Right lobe of liver (tissue), 6 donors: Measurements from ENCODE around the gene KIF25. TPM values are rescaled to one million over a fixed set of nuclear protein-coding genes. Genes with fewer than 3 reads are reported as not detected.
A peak's percentile ranks its signal among the peaks of the same experiment; 100 is the strongest.

Source experiments
- ATAC-seq, 4 donors: fragments of 200-7000 bp; cut with Tn5 transposase; one replicate each; pipeline ENCODE4 v1.9.1; 2020; ENCODE audit warnings: mild to moderate bottlenecking in 4 of 4, moderate library complexity in 4 of 4
- DNase-seq, 3 donors: peaks; one replicate each; pipeline ENCODE4 v3.0.0-alpha.2; 2020
- H3K27ac ChIP-seq, 3 donors: fragments of 200-600 bp; one replicate each; pipeline ENCODE4 v1.8.0; 2022
- H3K27me3 ChIP-seq, 2 donors: fragments of 200-600 bp; one replicate each; pipeline ENCODE4 v1.8.0; 2022
- H3K36me3 ChIP-seq, 4 donors: fragments of 200-600 bp; sonication (generic) in 1 of 4; one replicate each; pipeline versions ENCODE4 v1.5.1 to v1.8.0; 2017 to 2022; ENCODE audit warnings: control low read depth in 1 of 4
- H3K4me1 ChIP-seq, 4 donors: fragments of 200-600 bp; sonication (generic) in 1 of 4; one replicate each; pipeline versions ENCODE4 v1.5.1 to v1.8.0; 2017 to 2022; ENCODE audit warnings: control low read depth in 1 of 4
- H3K4me3 ChIP-seq, 3 donors: fragments of 200-600 bp; one replicate each; pipeline ENCODE4 v1.8.0; 2022
- H3K9me3 ChIP-seq, 4 donors: fragments of 200-600 bp; sonication (generic) in 1 of 4; one replicate each; pipeline versions ENCODE4 v1.5.1 to v1.8.0; 2017 to 2022; ENCODE audit warnings: control low read depth in 1 of 4
- POLR2A ChIP-seq: fragments of 450-650 bp; IDR thresholded peaks from one replicate; pipeline ENCODE4 v1.6.1; 2017; ENCODE audit warnings: antibody characterized with exemption, mild to moderate bottlenecking
- WGBS: methylation state at CpG from one replicate; pipeline ENCODE4 v1.1.6; 2018; ENCODE audit warnings: low coverage, low lambda C conversion rate; ENCODE audit not compliant: insufficient coverage; ENCODE audit errors: missing lambda C conversion rate; 5-methylcytosine and 5-hydroxymethylcytosine counted together
- intact Hi-C, 2 donors: fragments of 100-400 bp; cut with DNase I; formaldehyde crosslinking; loops; one replicate each; pipeline versions ENCODE4 v1.11.2 to v1.14.1; 2022
- total RNA-seq, 6 experiments: library from RNA; depleted of rRNA in 2 of 6; stranded (reverse); fragments of >200 nt in 2 of 6; fragmentation: NEBNext Ultra II Directional in 3 of 6; extraction: Animal tissue kit (Norgen Biotek cat#: 25700) in 3 of 6; gene quantifications; one replicate each; pipeline versions ENCODE4 v1.1.0 to v1.2.4, GENCODE V29; 2016 to 2023
- TF ChIP-seq, protein P1 (sequence below), 4 donors: fragments of 200-600 bp in 3 of 4; fragments of 450-650 bp in 1 of 4; IDR thresholded peaks; one replicate each; pipeline versions ENCODE4 v1.5.1 to v1.8.0; 2016 to 2022; ENCODE audit warnings: antibody characterized with exemption in 4 of 4, mild to moderate bottlenecking in 2 of 4
- donor health status: DM: no; HTN: yes; CAD: no.
- donor health status: DM: no; HTN: no; CAD: no.
- donor health status: DM: no; HTN: no; CAD: no.
- donor health status: DM: no; HTN: yes; CAD: no.
- donor health status: DM: no; HTN: yes; CAD: no.

KIF25 gene
- total RNA-seq, 6 experiments from 2014 or later: 0.15 TPM; not detected in 5

DNA sequence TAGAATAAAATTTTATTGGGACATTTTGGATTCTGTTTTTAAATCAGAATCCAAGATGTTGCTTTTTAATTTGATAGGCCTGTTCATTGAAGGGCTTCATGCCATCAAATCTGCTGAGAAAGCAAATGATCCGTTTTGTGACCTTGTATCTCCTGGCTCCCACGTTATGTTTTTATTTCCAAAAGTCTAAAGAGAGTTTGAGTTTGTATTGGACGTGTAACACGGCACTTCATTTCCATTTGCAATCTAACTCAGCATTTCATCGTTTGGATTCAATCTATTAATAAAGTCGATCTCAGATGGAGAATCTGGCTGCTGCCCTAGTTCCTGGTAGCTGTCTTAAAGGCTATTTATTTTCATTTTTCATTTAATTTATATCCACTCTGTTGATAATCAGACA lies 17.0 kb downstream of the KIF25 start:
- intact Hi-C loops: no loop called here
- H3K27ac ChIP-seq: no peak overlapping the region
- ATAC-seq (peak in 1 of 4 donors; percentile 39), DNase-seq (no peak)
- no peaks in the 10 kb centered on the region for H3K27me3 ChIP-seq
- no peak overlapping the region for H3K4me3 ChIP-seq
- peaks cover 0 to 4% (median 0%) of the 10 kb centered on the region in 4 donors for H3K9me3 ChIP-seq
- H3K4me1 ChIP-seq: peaks cover 0 to 5% (median 0%) of the 10 kb centered on the region in 4 donors
- TF ChIP-seq, protein P1, sequence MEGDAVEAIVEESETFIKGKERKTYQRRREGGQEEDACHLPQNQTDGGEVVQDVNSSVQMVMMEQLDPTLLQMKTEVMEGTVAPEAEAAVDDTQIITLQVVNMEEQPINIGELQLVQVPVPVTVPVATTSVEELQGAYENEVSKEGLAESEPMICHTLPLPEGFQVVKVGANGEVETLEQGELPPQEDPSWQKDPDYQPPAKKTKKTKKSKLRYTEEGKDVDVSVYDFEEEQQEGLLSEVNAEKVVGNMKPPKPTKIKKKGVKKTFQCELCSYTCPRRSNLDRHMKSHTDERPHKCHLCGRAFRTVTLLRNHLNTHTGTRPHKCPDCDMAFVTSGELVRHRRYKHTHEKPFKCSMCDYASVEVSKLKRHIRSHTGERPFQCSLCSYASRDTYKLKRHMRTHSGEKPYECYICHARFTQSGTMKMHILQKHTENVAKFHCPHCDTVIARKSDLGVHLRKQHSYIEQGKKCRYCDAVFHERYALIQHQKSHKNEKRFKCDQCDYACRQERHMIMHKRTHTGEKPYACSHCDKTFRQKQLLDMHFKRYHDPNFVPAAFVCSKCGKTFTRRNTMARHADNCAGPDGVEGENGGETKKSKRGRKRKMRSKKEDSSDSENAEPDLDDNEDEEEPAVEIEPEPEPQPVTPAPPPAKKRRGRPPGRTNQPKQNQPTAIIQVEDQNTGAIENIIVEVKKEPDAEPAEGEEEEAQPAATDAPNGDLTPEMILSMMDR (IDR thresholded peaks at IDR 0.05): no peak
- no peak for TF ChIP-seq POLR2A
- no peaks in the 10 kb centered on the region for H3K36me3 ChIP-seq
- 15% methylated on average over 6 of the region's 6 CpGs for WGBS

DNA sequence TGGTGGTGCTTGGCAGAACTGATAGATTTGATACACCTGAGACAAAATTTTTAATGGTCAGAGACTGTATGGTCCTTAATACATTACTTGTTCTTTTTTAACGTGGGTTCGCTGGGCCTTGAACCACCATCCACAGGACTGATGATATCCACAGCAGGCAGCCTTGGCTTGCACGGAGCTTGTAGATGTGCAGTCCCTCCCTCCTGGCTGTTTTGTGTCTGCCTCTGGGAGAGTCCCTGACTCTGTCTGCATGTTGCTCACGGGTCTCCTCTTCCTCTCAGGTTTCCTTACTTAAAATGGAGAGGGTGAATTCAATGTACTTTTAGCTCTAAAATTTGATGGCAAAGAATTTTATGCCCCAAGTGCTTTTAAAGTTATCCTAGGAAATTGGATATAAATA lies 17.5 kb downstream of the KIF25 start:
- DNase-seq: no peak
- TF ChIP-seq POLR2A: no peak
- TF ChIP-seq, protein P1 (IDR thresholded peaks at IDR 0.05): no peak
- 88% methylated on average over 4 of the region's 4 CpGs for WGBS

DNA sequence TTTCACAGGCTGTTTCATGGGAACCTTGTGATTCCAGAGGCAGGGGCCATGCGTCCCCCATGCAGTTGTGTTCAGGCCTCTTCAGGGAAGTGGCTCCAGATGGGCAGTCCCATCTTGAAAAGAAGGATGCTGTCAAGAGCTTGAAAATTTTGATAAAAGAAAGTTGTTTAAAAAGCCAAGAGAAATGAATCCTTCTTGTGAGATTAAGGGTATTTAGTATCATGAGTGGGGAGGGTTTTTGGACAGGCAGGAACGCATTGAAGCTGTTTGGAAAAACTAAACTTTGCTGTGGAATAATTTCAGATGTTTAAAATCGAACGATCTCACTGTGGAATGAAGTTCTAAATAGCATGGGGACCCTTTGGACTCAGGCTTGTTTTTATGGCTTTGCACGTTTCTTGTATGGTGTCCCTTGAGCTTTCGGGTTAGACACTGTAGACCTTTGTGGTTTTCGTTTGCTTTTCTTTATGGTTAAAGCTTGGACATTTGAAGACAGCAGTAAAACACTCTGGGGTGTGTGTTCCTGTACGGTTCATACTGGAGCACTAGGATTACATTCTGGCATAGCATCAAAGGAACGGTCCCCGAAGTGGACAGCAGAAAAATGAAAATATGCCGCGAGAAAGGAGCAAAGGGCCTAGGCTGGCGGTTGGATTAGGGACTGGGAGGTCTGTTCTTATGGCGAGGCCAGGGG lies 18.2 kb downstream of the KIF25 start:
- intact Hi-C loops: no loop called here
- Histone ChIP-seq H3K4me3 (no peak overlapping the region), H3K36me3 (no peaks in the 10 kb centered on the region), H3K4me1 (peaks cover 0 to 5% (median 0%) of the 10 kb centered on the region in 4 donors), H3K9me3 (peaks cover 0 to 4% (median 0%) of the 10 kb centered on the region in 4 donors), H3K27me3 (no peaks in the 10 kb centered on the region), H3K27ac (no peak overlapping the region)
- 79% methylated on average over 11 of the region's 14 CpGs for WGBS
- TF ChIP-seq, protein P1 (IDR thresholded peaks at IDR 0.05): no peak
- no peak for TF ChIP-seq POLR2A
- DNase-seq (no peak), ATAC-seq (no peak)

More for the DNA sequence above, 17.5 kb downstream of the KIF25 start:
- no peak for ATAC-seq
- Histone ChIP-seq H3K4me1 (peaks cover 0 to 5% (median 0%) of the 10 kb centered on the region in 4 donors), H3K27me3 (no peaks in the 10 kb centered on the region), H3K27ac (no peak overlapping the region), H3K4me3 (no peak overlapping the region), H3K9me3 (peaks cover 0 to 4% (median 0%) of the 10 kb centered on the region in 4 donors), H3K36me3 (no peaks in the 10 kb centered on the region)
- intact Hi-C loops: no loop called here

DNA sequence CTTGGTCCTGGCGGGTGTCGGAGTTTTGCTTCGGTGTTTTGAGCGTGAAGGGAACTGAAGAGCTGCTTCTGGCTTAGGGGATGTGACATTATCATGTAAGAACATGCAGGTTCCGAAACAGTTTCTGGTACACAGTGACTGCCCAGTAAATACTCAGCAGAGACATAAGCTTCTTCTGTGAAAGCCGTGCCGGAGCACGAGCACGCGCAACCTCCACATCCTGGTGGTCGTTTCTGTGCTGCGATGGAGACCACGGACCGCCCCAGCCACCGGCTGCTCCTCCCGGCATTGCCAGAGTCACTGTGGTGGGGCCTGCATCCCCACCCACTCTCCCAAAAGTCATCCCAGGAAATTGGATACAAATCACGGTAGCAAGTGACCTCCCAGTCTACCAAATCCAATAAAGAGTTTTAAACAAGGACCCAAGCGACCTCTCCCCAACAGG lies 18.7 kb downstream of the KIF25 start:
- DNase-seq: no peak
- no peak overlapping the region for H3K27ac ChIP-seq
- no peaks in the 10 kb centered on the region for H3K27me3 ChIP-seq
- intact Hi-C loops: no loop called here
- 79% methylated on average over 4 of the region's 18 CpGs for WGBS
- H3K36me3 ChIP-seq: no peaks in the 10 kb centered on the region
- H3K4me3 ChIP-seq: no peak overlapping the region
- H3K9me3 ChIP-seq: peaks cover 0 to 2% (median 0%) of the 10 kb centered on the region in 4 donors
- H3K4me1 ChIP-seq: peaks cover 0 to 5% (median 0%) of the 10 kb centered on the region in 4 donors
- TF ChIP-seq, protein P1 (IDR thresholded peaks at IDR 0.05): no peak
- no peak for TF ChIP-seq POLR2A
- no peak for ATAC-seq
